Fibroblast of lung (primary cell): ENCODE results near the gene EVI5. TPM values are rescaled to one million over a fixed set of nuclear protein-coding genes. Genes with fewer than 3 reads are reported as not detected.
"Not testable (repeated sequence)": the region's sequence is repeated elsewhere in the genome, so short reads cannot be mapped to it uniquely, and the experiment has no call there.

Experiments
- DNase-seq, 2 donors: peaks; one replicate each; pipeline versions ENCODE4 v3.0.0 to v3.0.0-alpha.2; 2010; ENCODE audit warnings: low read depth in 2 of 2
- H2AFZ ChIP-seq: 2 replicates; pipeline ENCODE4 v1.5.1; 2012; ENCODE audit warnings: low read length, control low read depth, inconsistent platforms
- H3K27ac ChIP-seq: 2 replicates; pipeline ENCODE4 v1.5.1; 2011; ENCODE audit warnings: low read length, control low read depth; ENCODE audit not compliant: insufficient read depth
- H3K27me3 ChIP-seq: 2 replicates; pipeline ENCODE4 v1.5.1; 2011; ENCODE audit warnings: mild to moderate bottlenecking, low read length; ENCODE audit not compliant: control insufficient read depth, insufficient read depth
- H3K36me3 ChIP-seq: 2 replicates; pipeline ENCODE4 v1.5.1; 2011; ENCODE audit warnings: low read length; ENCODE audit not compliant: control insufficient read depth, insufficient read depth
- H3K4me1 ChIP-seq: 2 replicates; pipeline ENCODE4 v1.5.1; 2011; ENCODE audit warnings: low read length; ENCODE audit not compliant: control insufficient read depth, insufficient read depth; ENCODE audit errors: extremely low read depth
- H3K4me2 ChIP-seq: 2 replicates; pipeline ENCODE4 v1.5.1; 2011; ENCODE audit warnings: low read length, control low read depth; ENCODE audit not compliant: insufficient read depth; ENCODE audit errors: extremely low read depth
- H3K4me3 ChIP-seq, 4 experiments: fragments of 200-600 bp in 1 of 4; sonication (generic) in 1 of 4; replicated peaks in 1 of 4; 2 replicates each; pipeline ENCODE4 v1.5.1; 2011 to 2016; ENCODE audit warnings: low read length in 4 of 4, low read depth in 3 of 4, mild to moderate bottlenecking in 3 of 4, control low read depth in 2 of 4, inconsistent platforms in 1 of 4, mixed read lengths in 1 of 4; ENCODE audit not compliant: insufficient read depth in 1 of 4; ENCODE audit errors: control extremely low read depth in 1 of 4
- H3K79me2 ChIP-seq: 2 replicates; pipeline ENCODE4 v1.5.1; 2012; ENCODE audit warnings: mild to moderate bottlenecking, low read length, inconsistent platforms; ENCODE audit not compliant: control insufficient read depth, insufficient read depth
- H3K9ac ChIP-seq: 2 replicates; pipeline ENCODE4 v1.5.1; 2011; ENCODE audit warnings: mild to moderate bottlenecking, low read length, control low read depth; ENCODE audit not compliant: insufficient read depth
- H3K9me3 ChIP-seq: 2 replicates; pipeline ENCODE4 v1.5.1; 2012; ENCODE audit warnings: low read depth, low read length; ENCODE audit not compliant: control insufficient read depth, insufficient read depth
- H4K20me1 ChIP-seq: 2 replicates; pipeline ENCODE4 v1.5.1; 2011; ENCODE audit warnings: low read length; ENCODE audit not compliant: control insufficient read depth, insufficient read depth; ENCODE audit errors: extremely low read depth
- EZH2 ChIP-seq: IDR thresholded peaks from 2 replicates; pipeline ENCODE4 v1.5.1; 2012; ENCODE audit warnings: low read length, control low read depth, mild to moderate bottlenecking; ENCODE audit errors: missing control alignments
- polyA plus RNA-seq, 2 donors: library from polyadenylated mRNA; depleted of rRNA in 1 of 2; stranded (reverse) in 1 of 2; unstranded in 1 of 2; fragments of >200 nt; gene quantifications; 2 replicates each; pipeline ENCODE4 v1.2.1, GENCODE V29; 2011 to 2012; ENCODE audit warnings: missing spikeins in 1 of 2
- total RNA-seq: library from RNA; depleted of rRNA; stranded (reverse); fragments of >200 nt; gene quantifications from 2 replicates; pipeline ENCODE4 v1.2.1, GENCODE V29; 2014
- TF ChIP-seq, protein P1 (sequence below), 2 donors: IDR thresholded peaks in 1 of 2; conservative IDR thresholded peaks in 1 of 2; 1 replicate in 1 of 2; 2 replicates in 1 of 2; pipeline ENCODE4 v1.5.1; 2011 to 2012; ENCODE audit warnings: low read length in 2 of 2, control low read depth in 1 of 2, inconsistent platforms in 1 of 2, low read depth in 1 of 2, mild to moderate bottlenecking in 1 of 2

Gene EVI5
- total and polyA plus RNA-seq, 2 donors (not counting 1 experiment from before 2014, with no cell fraction given) = 32.5 to 48.1 TPM

DNA sequence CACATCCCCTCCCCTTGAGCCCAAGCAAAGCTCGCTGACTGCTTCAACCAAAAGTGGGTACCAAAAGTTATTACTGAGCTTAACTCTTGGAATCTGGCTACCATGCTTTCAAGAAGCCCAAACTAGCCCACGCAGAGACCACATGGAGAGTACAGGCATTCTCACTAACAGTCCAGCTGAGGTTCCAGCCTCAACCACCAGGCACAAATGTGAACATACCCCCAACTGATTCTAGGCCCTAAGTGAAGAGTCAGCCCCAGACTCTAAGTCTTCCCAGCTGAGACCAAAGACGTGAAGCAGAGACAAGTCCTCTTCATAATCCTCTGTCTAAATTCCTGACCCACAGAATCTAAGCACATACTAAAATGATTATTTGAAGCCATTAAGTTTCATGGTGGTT, 36.8 kb downstream of the EVI5 start:
- Histone ChIP-seq H3K9ac (no peak overlapping the region), H3K4me2 (no peak overlapping the region), H3K4me3 (no peak overlapping the region), H4K20me1 (no peaks in the 10 kb centered on the region), H3K9me3 (no peaks in the 10 kb centered on the region), H3K36me3 (no peaks in the 10 kb centered on the region), H3K27me3 (no peaks in the 10 kb centered on the region), H3K27ac (no peak overlapping the region), H2AFZ (no peak overlapping the region), H3K79me2 (peaks cover 22% of the 10 kb centered on the region), H3K4me1 (peaks cover 4% of the 10 kb centered on the region)
- TF ChIP-seq, protein P1, sequence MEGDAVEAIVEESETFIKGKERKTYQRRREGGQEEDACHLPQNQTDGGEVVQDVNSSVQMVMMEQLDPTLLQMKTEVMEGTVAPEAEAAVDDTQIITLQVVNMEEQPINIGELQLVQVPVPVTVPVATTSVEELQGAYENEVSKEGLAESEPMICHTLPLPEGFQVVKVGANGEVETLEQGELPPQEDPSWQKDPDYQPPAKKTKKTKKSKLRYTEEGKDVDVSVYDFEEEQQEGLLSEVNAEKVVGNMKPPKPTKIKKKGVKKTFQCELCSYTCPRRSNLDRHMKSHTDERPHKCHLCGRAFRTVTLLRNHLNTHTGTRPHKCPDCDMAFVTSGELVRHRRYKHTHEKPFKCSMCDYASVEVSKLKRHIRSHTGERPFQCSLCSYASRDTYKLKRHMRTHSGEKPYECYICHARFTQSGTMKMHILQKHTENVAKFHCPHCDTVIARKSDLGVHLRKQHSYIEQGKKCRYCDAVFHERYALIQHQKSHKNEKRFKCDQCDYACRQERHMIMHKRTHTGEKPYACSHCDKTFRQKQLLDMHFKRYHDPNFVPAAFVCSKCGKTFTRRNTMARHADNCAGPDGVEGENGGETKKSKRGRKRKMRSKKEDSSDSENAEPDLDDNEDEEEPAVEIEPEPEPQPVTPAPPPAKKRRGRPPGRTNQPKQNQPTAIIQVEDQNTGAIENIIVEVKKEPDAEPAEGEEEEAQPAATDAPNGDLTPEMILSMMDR (conservative IDR thresholded peaks at IDR 0.05 in 1 of 2, IDR thresholded peaks at IDR 0.05 in 1 of 2; ENCODE audit: low read depth in 1 of 2, low read length in 2 of 2) = peak in 1 of 2 donors; percentile 12
- TF ChIP-seq EZH2 = no peak
- no peak for DNase-seq

DNA sequence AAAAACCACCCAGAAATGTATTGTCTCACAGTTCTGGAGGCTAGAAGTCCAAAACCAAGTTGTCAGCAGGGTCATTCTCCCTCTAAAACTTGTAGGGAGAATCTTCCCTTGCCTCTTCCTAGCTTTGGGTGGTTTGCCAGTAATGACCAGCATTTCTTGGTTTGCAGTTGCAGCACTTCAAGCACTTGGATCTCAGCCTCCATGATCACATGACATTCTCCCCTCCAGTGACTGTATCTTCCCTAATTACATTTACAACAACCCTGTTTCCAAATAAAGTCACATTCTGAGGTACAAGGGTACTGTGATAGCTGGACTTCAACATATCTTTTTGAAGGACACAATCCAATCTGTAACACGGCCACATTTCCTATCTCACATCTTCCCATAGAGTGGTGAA, 37.2 kb downstream of the EVI5 start:
- Histone ChIP-seq H3K36me3 (no peaks in the 10 kb centered on the region), H3K4me1 (peaks cover 3% of the 10 kb centered on the region), H3K27me3 (no peaks in the 10 kb centered on the region), H3K9ac (no peak overlapping the region), H3K9me3 (no peaks in the 10 kb centered on the region), H3K4me2 (no peak overlapping the region), H3K4me3 (no peak overlapping the region), H3K27ac (no peak overlapping the region), H3K79me2 (peaks cover 21% of the 10 kb centered on the region), H2AFZ (no peak overlapping the region), H4K20me1 (no peaks in the 10 kb centered on the region)
- peak; percentile 22 to 42 for DNase-seq
- TF ChIP-seq, protein P1 (conservative IDR thresholded peaks at IDR 0.05 in 1 of 2, IDR thresholded peaks at IDR 0.05 in 1 of 2; ENCODE audit: low read depth in 1 of 2, low read length in 2 of 2) = no peak
- no peak for TF ChIP-seq EZH2

DNA sequence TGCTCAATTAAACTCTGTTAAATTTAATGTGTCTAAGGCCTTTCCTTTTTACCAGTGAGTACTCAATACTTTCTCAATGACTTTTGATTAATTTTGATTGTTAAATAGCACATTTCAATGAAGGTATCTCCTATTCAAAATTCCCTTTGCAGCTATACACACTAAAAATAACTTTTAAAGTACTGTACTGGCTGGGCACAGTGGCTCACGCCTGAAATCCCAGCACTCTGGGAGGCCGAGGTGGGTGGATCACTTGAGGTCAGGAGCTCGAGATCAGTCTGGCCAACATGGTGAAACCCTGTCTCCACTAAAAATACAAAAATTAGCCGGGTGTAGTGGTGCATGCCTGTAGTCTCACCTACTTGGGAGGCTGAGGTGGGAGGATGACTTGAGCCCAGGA, 38.7 kb downstream of the EVI5 start:
- not testable (repeated sequence) for H3K27me3 ChIP-seq, H4K20me1 ChIP-seq, H3K4me3 ChIP-seq, H3K4me2 ChIP-seq, H3K9ac ChIP-seq, H3K9me3 ChIP-seq, DNase-seq, H3K4me1 ChIP-seq, H3K36me3 ChIP-seq, H3K27ac ChIP-seq, H2AFZ ChIP-seq
- H3K79me2 ChIP-seq = peaks cover 15% of the 10 kb centered on the region
